ENCODE results near the gene SLC9A4.

DNA sequence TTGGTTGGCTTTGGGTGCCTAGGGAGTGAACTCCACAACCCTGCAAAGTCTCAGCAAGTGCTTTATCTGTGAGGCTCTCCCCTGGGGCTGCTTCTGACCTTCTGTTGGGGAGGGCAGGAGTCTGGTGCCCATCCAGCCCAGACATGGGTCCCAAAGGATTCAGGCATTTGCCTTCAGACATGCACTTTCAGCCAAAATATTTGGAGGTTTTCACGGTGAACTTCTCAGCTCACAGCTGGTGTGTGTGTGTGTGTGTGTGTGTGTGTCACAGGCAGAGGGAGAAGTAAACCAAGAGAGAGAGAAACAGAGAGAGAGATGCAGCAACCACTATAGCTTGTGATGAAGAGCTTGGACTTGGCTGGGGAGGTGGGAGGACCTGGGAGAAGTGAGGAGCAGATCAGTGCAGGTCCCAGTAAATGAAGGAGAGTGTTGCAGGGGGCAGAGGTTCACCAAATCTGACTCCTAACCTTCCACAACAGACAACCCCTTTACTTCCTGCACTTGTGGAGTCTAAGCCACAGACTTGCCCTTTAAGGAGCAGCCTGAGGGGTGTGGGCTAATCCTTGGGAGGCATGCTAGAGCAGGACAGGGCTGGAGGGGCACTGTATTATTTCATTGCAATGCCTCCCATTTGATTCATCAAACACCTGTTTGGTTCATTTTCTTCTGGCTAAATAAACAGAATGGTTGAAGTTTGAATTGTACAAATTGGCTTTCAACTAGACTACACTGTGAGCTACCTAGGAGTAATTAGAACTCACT, 14.1 kb downstream of the SLC9A4 start:
- TF ChIP-seq, protein P1, sequence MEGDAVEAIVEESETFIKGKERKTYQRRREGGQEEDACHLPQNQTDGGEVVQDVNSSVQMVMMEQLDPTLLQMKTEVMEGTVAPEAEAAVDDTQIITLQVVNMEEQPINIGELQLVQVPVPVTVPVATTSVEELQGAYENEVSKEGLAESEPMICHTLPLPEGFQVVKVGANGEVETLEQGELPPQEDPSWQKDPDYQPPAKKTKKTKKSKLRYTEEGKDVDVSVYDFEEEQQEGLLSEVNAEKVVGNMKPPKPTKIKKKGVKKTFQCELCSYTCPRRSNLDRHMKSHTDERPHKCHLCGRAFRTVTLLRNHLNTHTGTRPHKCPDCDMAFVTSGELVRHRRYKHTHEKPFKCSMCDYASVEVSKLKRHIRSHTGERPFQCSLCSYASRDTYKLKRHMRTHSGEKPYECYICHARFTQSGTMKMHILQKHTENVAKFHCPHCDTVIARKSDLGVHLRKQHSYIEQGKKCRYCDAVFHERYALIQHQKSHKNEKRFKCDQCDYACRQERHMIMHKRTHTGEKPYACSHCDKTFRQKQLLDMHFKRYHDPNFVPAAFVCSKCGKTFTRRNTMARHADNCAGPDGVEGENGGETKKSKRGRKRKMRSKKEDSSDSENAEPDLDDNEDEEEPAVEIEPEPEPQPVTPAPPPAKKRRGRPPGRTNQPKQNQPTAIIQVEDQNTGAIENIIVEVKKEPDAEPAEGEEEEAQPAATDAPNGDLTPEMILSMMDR (IDR thresholded peaks at IDR 0.05; ENCODE audit: insufficient read depth, low read length, poor library complexity, severe bottlenecking): no peak
- no peak for TF ChIP-seq EZH2phosphoT487 (conservative IDR thresholded peaks at IDR 0.05; ENCODE audit: low read length)

Measured in SU-DHL-6 (cell line).